Mucosa of rectum (tissue), 2 donors: ENCODE data around the gene CXCL17.

Experiments
- H3K27ac ChIP-seq, 2 donors: one replicate each; pipeline ENCODE4 v1.7.0; 2013; ENCODE audit warnings: inconsistent platforms in 2 of 2, low read depth in 2 of 2, low read length in 2 of 2
- H3K27me3 ChIP-seq, 2 donors: one replicate each; pipeline ENCODE4 v1.7.0; 2013; ENCODE audit warnings: low read length in 2 of 2; ENCODE audit not compliant: control insufficient read depth in 2 of 2, insufficient read depth in 2 of 2
- H3K36me3 ChIP-seq, 2 donors: one replicate each; pipeline ENCODE4 v1.7.0; 2013; ENCODE audit warnings: low read length in 2 of 2; ENCODE audit not compliant: control insufficient read depth in 2 of 2, insufficient read depth in 2 of 2
- H3K4me1 ChIP-seq, 2 donors: one replicate each; pipeline ENCODE4 v1.7.0; 2013; ENCODE audit warnings: low read length in 2 of 2, mild to moderate bottlenecking in 1 of 2; ENCODE audit not compliant: control insufficient read depth in 2 of 2, insufficient read depth in 2 of 2
- H3K4me3 ChIP-seq, 2 donors: one replicate each; pipeline ENCODE4 v1.7.0; 2013; ENCODE audit warnings: low read length in 2 of 2
- H3K9ac ChIP-seq, 2 donors: one replicate each; pipeline ENCODE4 v1.7.0; 2013; ENCODE audit warnings: low read length in 2 of 2, low read depth in 1 of 2, mild to moderate bottlenecking in 1 of 2
- H3K9me3 ChIP-seq, 2 donors: one replicate each; pipeline ENCODE4 v1.7.0; 2013; ENCODE audit warnings: low read length in 2 of 2; ENCODE audit not compliant: control insufficient read depth in 2 of 2
- donor health status: healthy.
- donor health status: Normal muscosa, but diverticular disease.

Gene CXCL17

GRCh38 chr19:42419309-42419708 lies 23.4 kb downstream of the CXCL17 start:
- Histone ChIP-seq H3K36me3 (no peaks in the 10 kb centered on the region), H3K4me1 (peaks cover 18 to 30% of the 10 kb centered on the region in 2 donors), H3K4me3 (no peak overlapping the region), H3K9me3 (no peaks in the 10 kb centered on the region), H3K9ac (no peak overlapping the region), H3K27me3 (peaks cover 0 to 3% of the 10 kb centered on the region in 2 donors), H3K27ac (no peak overlapping the region)

DNA sequence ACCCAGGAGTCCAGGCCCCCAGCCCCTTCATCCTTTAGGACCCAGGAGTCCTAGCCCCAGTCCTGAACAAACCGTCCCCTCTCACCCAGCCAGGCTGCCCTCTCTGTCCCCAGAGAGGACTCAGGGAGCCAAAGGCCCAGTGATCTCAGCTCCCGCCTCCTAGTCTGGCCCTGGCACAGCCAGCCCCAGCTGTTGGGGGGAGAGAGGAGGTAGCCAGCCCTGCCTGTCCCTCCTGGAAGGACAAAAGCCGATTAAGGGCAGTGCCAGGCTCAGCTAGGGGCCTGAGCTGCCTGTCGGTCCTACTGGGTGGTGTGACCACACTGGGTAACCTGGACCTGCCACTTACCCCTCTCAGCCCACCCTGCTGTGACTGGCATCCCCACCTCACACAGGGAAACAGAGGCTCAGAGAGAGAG lies 30.1 kb downstream of the CXCL17 start:
- no peaks in the 10 kb centered on the region for H3K27me3 ChIP-seq
- H3K36me3 ChIP-seq: no peaks in the 10 kb centered on the region
- H3K9ac ChIP-seq: no peak overlapping the region
- no peak overlapping the region for H3K27ac ChIP-seq
- H3K4me3 ChIP-seq: no peak overlapping the region
- H3K9me3 ChIP-seq: no peaks in the 10 kb centered on the region
- peaks cover 5 to 6% of the 10 kb centered on the region in 2 donors for H3K4me1 ChIP-seq

GRCh38 chr19:42412227-42412626 lies 30.5 kb downstream of the CXCL17 start:
- H3K9ac ChIP-seq: no peak overlapping the region

DNA sequence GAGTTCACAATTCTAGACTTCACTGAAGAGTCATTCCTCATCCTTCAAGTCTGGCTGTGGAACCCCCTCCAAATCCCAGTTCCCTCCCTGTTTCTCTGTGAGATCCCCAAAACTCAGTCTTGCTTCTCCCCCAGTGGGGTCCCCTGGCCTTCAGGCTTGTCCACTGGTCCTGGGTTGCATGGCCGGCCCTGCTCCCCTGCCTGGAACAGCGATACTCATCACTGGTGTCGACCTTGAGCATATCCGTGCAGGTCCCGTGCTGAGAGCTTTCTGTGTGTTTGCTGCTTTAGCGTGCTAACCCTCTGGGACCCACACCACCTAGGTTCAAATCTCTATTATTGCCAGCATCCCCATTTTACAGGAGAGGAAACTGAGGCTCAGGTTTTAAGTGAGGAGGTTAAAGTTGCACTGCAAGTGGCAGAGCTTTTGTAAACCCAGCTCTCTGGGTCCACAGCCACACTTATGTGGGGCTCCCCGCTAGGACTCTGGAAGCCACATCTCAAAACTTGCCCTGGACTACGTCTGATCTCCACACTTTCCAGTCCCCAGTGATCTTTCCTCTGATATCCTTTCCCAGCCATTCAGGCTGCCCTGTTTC lies 31.1 kb downstream of the CXCL17 start:
- Histone ChIP-seq H3K27me3 (no peaks in the 10 kb centered on the region), H3K9ac (no peak overlapping the region), H3K4me3 (no peak overlapping the region), H3K36me3 (no peaks in the 10 kb centered on the region), H3K27ac (no peak overlapping the region), H3K4me1 (peaks cover 5 to 6% of the 10 kb centered on the region in 2 donors), H3K9me3 (no peaks in the 10 kb centered on the region)

More at GRCh38 chr19:42412227-42412626, 30.5 kb downstream of the CXCL17 start:
- Histone ChIP-seq H3K4me3 (no peak overlapping the region), H3K27me3 (no peaks in the 10 kb centered on the region), H3K36me3 (no peaks in the 10 kb centered on the region), H3K27ac (no peak overlapping the region), H3K4me1 (peaks cover 5 to 6% of the 10 kb centered on the region in 2 donors), H3K9me3 (no peaks in the 10 kb centered on the region)

- no peak overlapping the region for H3K27ac ChIP-seq
- H3K27me3 ChIP-seq: no peaks in the 10 kb centered on the region
- no peak overlapping the region for H3K9ac ChIP-seq
- peaks cover 5 to 6% of the 10 kb centered on the region in 2 donors for H3K4me1 ChIP-seq
- H3K9me3 ChIP-seq: no peaks in the 10 kb centered on the region
- no peaks in the 10 kb centered on the region for H3K36me3 ChIP-seq
- no peak overlapping the region for H3K4me3 ChIP-seq
Measured at GRCh38 chr19:42410371-42410770, 32.4 kb downstream of the CXCL17 start.

- H3K27me3 ChIP-seq: no peaks in the 10 kb centered on the region
- H3K4me1 ChIP-seq: peaks cover 5 to 6% of the 10 kb centered on the region in 2 donors
- no peaks in the 10 kb centered on the region for H3K9me3 ChIP-seq
- no peak overlapping the region for H3K4me3 ChIP-seq
- no peaks in the 10 kb centered on the region for H3K36me3 ChIP-seq
- no peak overlapping the region for H3K9ac ChIP-seq
- no peak overlapping the region for H3K27ac ChIP-seq
Measured at GRCh38 chr19:42409477-42409876, 33.3 kb downstream of the CXCL17 start.

- Histone ChIP-seq H3K9ac (no peak overlapping the region), H3K27ac (no peak overlapping the region), H3K27me3 (no peaks in the 10 kb centered on the region), H3K9me3 (no peaks in the 10 kb centered on the region), H3K4me1 (peaks cover 5 to 6% of the 10 kb centered on the region in 2 donors), H3K4me3 (no peak overlapping the region), H3K36me3 (no peaks in the 10 kb centered on the region)
Measured at GRCh38 chr19:42407816-42408175, 35.0 kb downstream of the CXCL17 start.

GRCh38 chr19:42407085-42407815 lies 35.5 kb downstream of the CXCL17 start:
- Histone ChIP-seq H3K36me3 (no peaks in the 10 kb centered on the region), H3K27me3 (no peaks in the 10 kb centered on the region), H3K4me3 (no peak overlapping the region), H3K27ac (no peak overlapping the region), H3K4me1 (peaks cover 2 to 3% of the 10 kb centered on the region in 2 donors), H3K9me3 (no peaks in the 10 kb centered on the region), H3K9ac (no peak overlapping the region)

DNA sequence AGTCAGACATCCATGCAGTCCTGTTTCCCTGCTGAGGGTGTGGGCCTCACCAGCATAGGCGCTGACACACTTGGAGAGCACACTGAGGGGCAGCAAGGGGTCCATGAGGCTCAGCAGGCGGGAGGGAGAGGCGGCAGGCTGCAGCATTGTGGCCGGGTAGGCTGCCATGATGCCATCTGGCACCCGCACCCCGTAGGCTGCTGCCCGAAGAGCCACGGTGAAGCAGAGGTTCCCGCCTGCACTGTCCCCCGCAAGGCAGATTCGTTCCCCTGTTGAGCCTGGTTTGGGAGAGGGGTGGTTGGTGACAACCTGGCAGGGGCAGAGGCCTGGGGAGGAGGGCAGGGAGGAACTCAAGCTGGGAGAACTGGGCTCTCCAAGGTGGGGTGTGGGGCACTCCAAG lies 36.6 kb downstream of the CXCL17 start:
- Histone ChIP-seq H3K36me3 (no peaks in the 10 kb centered on the region), H3K27me3 (no peaks in the 10 kb centered on the region), H3K9me3 (no peaks in the 10 kb centered on the region), H3K4me3 (no peak overlapping the region), H3K9ac (no peak overlapping the region), H3K27ac (no peak overlapping the region), H3K4me1 (peaks cover 0 to under 1% of the 10 kb centered on the region in 2 donors)

DNA sequence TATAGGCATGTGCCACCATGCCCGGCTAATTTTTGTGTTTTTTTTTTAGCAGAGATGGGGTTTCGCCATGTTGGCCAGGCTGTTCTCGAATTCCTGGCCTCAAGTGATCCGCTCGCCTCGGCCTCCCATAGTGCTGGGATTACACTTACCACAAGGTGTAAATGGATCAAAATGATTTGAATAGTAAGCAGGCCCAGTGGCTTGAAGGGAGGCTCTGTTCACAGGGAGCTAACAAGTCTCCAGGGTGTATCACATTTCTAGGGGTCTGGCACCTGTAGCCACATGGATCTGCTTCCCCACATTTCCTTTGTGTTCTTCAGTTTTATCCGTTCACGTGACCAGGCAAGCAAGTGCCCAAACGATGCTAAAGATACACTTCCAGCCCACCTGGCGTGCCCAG lies 39.2 kb downstream of the CXCL17 start:
- peaks cover 0 to 2% of the 10 kb centered on the region in 2 donors for H3K4me1 ChIP-seq
- no peaks in the 10 kb centered on the region for H3K9me3 ChIP-seq
- no peak overlapping the region for H3K9ac ChIP-seq
- no peak overlapping the region for H3K4me3 ChIP-seq
- H3K36me3 ChIP-seq: no peaks in the 10 kb centered on the region
- H3K27ac ChIP-seq: no peak overlapping the region
- no peaks in the 10 kb centered on the region for H3K27me3 ChIP-seq
